GM12878 (cell line): ENCODE measurements around the gene LRP1B. TPM values are rescaled to one million over a fixed set of nuclear protein-coding genes. Genes with fewer than 3 reads are reported as not detected.

ENCODE experiments used
- ATAC-seq: fragments of 200-7000 bp; cut with Tn5 transposase; 3 replicates; pipeline ENCODE4 v1.9.1; 2020; ENCODE audit warnings: mild to moderate bottlenecking, moderate library complexity
- BruUV-seq: library from RNA; stranded (reverse); fragments of 400-500 nt; replicated peaks from 2 replicates; lab custom pipeline; 2021; lab: Mats Ljungman, UMichigan
- CTCF ChIA-PET: fragments of 300-600 bp; sonication (Branson Sonifier 250); formaldehyde crosslinking; extraction: SDS; loops from one replicate; lab custom pipeline; 2021; ENCODE audit warnings: inconsistent platforms; lab: Yijun Ruan, JAX
- POLR2A ChIA-PET: fragments of 350-600 bp; formaldehyde crosslinking; extraction: SDS; loops from one replicate; lab custom pipeline; 2021; ENCODE audit warnings: inconsistent platforms; lab: Charles Lee
- RAD21 ChIA-PET: fragments of 300-600 bp; sonication (Branson Sonifier 250); formaldehyde crosslinking; loops from one replicate; lab custom pipeline; 2023; ENCODE audit warnings: antibody characterized with exemption; ENCODE audit not compliant: unreplicated experiment; lab: Charles Lee
- SMC1A ChIA-PET: fragments of 300-600 bp; sonication (Branson Sonifier 250); formaldehyde crosslinking; loops from one replicate; lab custom pipeline; 2023; ENCODE audit not compliant: unreplicated experiment, uncharacterized antibody; lab: Charles Lee
- DNase-seq: peaks from one replicate; pipeline ENCODE4 v3.0.0-alpha.2; 2011; ENCODE audit warnings: low read depth, low spot score
- FAIRE-seq: peaks from 3 replicates; lab custom pipeline; 2011; peaks lifted over from hg19 to GRCh38; lab: Jason Lieb, UNC
- H2AFZ ChIP-seq: 2 replicates; pipeline ENCODE4 v1.6.0; 2011; ENCODE audit warnings: low read depth, low read length, control low read depth; ENCODE audit not compliant: control insufficient read depth
- H3K27ac ChIP-seq: 2 replicates; pipeline ENCODE4 v1.5.1; 2011; ENCODE audit warnings: control low read depth; ENCODE audit not compliant: control insufficient read depth, insufficient read depth
- H3K27me3 ChIP-seq, 2 experiments: replicated peaks in 1 of 2; 2 replicates each; pipeline versions ENCODE4 v1.6.0 to v1.6.1; 2011; ENCODE audit warnings: low read length in 1 of 2; ENCODE audit not compliant: control insufficient read depth in 2 of 2, insufficient read depth in 2 of 2
- H3K36me3 ChIP-seq, 2 experiments: 2 replicates each; pipeline ENCODE4 v1.5.1; 2011; ENCODE audit warnings: low read length in 1 of 2; ENCODE audit not compliant: control insufficient read depth in 2 of 2, insufficient read depth in 2 of 2
- H3K4me1 ChIP-seq: 2 replicates; pipeline ENCODE4 v1.6.1; 2011; ENCODE audit warnings: mild to moderate bottlenecking, low read length, moderate library complexity, mixed read lengths; ENCODE audit not compliant: control insufficient read depth, insufficient read depth
- H3K4me2 ChIP-seq: 2 replicates; pipeline ENCODE4 v1.6.0; 2011; ENCODE audit warnings: control low read depth; ENCODE audit not compliant: control insufficient read depth, insufficient read depth
- H3K4me3 ChIP-seq: fragments of 200-600 bp; sonication (generic); 2 replicates; pipeline ENCODE4 v1.5.1; 2016
- H3K79me2 ChIP-seq: 2 replicates; pipeline ENCODE4 v1.6.0; 2011; ENCODE audit warnings: low read length; ENCODE audit not compliant: control insufficient read depth, insufficient read depth
- H3K9ac ChIP-seq: 2 replicates; pipeline ENCODE4 v1.8.0; 2011; ENCODE audit warnings: low read length, control low read depth, mixed read lengths; ENCODE audit not compliant: control insufficient read depth, insufficient read depth
- H3K9me3 ChIP-seq: replicated peaks from 3 replicates; pipeline ENCODE4 v1.5.1; 2011; ENCODE audit warnings: mild to moderate bottlenecking, low read length; ENCODE audit not compliant: control insufficient read depth, insufficient read depth
- H4K20me1 ChIP-seq: 2 replicates; pipeline ENCODE4 v1.6.0; 2011; ENCODE audit not compliant: control insufficient read depth, insufficient read depth
- BACH1 ChIP-seq: fragments of 450-650 bp; IDR thresholded peaks from 2 replicates; pipeline ENCODE4 v1.6.1; 2017; ENCODE audit warnings: mild to moderate bottlenecking, borderline replicate concordance
- CBX5 ChIP-seq: sonication (generic); IDR thresholded peaks from 2 replicates; pipeline ENCODE4 v1.6.1; 2016; ENCODE audit warnings: low read depth, moderate library complexity, mild to moderate bottlenecking, inconsistent platforms
- CEBPB ChIP-seq, 2 experiments: fragments of 150-350 bp in 1 of 2; IDR thresholded peaks; 2 replicates each; pipeline ENCODE4 v1.6.1; 2012 to 2014; ENCODE audit warnings: low read depth in 2 of 2, low read length in 2 of 2, borderline replicate concordance in 1 of 2, inconsistent platforms in 1 of 2
- CREB1 ChIP-seq: IDR thresholded peaks from 2 replicates; pipeline ENCODE4 v1.6.1; 2012; ENCODE audit warnings: low read depth, mild to moderate bottlenecking, inconsistent platforms
- CUX1 ChIP-seq: IDR thresholded peaks from 2 replicates; pipeline ENCODE4 v1.6.1; 2012; ENCODE audit warnings: improper control_type of control experiment, low read depth, low read length; ENCODE audit not compliant: insufficient replicate concordance
- DPF2 ChIP-seq: fragments of 450-650 bp; IDR thresholded peaks from 2 replicates; pipeline ENCODE4 v1.6.1; 2017; ENCODE audit warnings: mild to moderate bottlenecking
- ETV6 ChIP-seq, 2 experiments: fragments of 450-650 bp in 1 of 2; IDR thresholded peaks in 1 of 2; conservative IDR thresholded peaks in 1 of 2; 2 replicates each; pipeline ENCODE4 v1.6.1; 2014; ENCODE audit warnings: antibody characterized with exemption in 1 of 2, borderline replicate concordance in 1 of 2, low read depth in 1 of 2, mild to moderate bottlenecking in 1 of 2, moderate library complexity in 1 of 2
- MEF2B ChIP-seq: fragments of 450-650 bp; IDR thresholded peaks from 2 replicates; pipeline ENCODE4 v1.6.1; 2018; ENCODE audit warnings: mild to moderate bottlenecking, moderate library complexity; ENCODE audit not compliant: partially characterized antibody, poor library complexity, severe bottlenecking
- PBX3 ChIP-seq: IDR thresholded peaks from 2 replicates; pipeline ENCODE4 v1.6.1; 2011; ENCODE audit warnings: mild to moderate bottlenecking, low read depth, low read length, moderate library complexity; ENCODE audit not compliant: insufficient replicate concordance
- PML ChIP-seq: IDR thresholded peaks from 2 replicates; pipeline ENCODE4 v1.6.1; 2012; ENCODE audit warnings: low read length, inconsistent platforms
- SMC3 ChIP-seq: IDR thresholded peaks from 2 replicates; pipeline ENCODE4 v1.6.1; 2011; ENCODE audit warnings: low read length, improper control_type of control experiment, borderline replicate concordance
- SP1 ChIP-seq: IDR thresholded peaks from one replicate; pipeline ENCODE4 v1.6.1; 2011; ENCODE audit warnings: low read depth, low read length
- ZNF687 ChIP-seq: fragments of 450-650 bp; IDR thresholded peaks from 2 replicates; pipeline ENCODE4 v1.6.1; 2017; ENCODE audit warnings: mild to moderate bottlenecking, moderate library complexity
- WGBS: methylation state at CpG from one replicate; pipeline ENCODE4 v1.1.6; 2016; ENCODE audit warnings: low lambda C conversion rate; ENCODE audit not compliant: insufficient replicate concordance, insufficient coverage; ENCODE audit errors: missing lambda C conversion rate; 5-methylcytosine and 5-hydroxymethylcytosine counted together
- in situ Hi-C: fragments of 300-500 bp; cut with MboI; formaldehyde crosslinking; loops from 9 replicates; pipeline ENCODE4 v1.14.3; 2018; ENCODE audit warnings: mixed read lengths
- intact Hi-C: fragments of 100-400 bp; cut with micrococcal nuclease; formaldehyde crosslinking; loops from one replicate; pipeline ENCODE4 v1.14.2; 2022; ENCODE audit not compliant: unreplicated experiment
- polyA plus RNA-seq, 11 experiments: library from polyadenylated mRNA; depleted of rRNA in 4 of 11; unstranded in 6 of 11; stranded (reverse) in 5 of 11; fragments of >200 nt; fragmentation: Nextera tagmentation in 4 of 11; fragmentation: Illumina TruSeq in 1 of 11; extraction: Ambion mirVana in 4 of 11; extraction: Trizol in 1 of 11; gene quantifications; 1 replicate in 1 of 11; 2 replicates in 10 of 11; pipeline versions ENCODE4 v1.2.1 to v1.2.3, GENCODE V29; 2011 to 2016; ENCODE audit warnings: inconsistent platforms in 2 of 11, missing spikeins in 2 of 11, low read depth in 1 of 11
- total RNA-seq, 4 experiments: library from RNA; depleted of rRNA in 3 of 4; stranded (reverse); fragments of >200 nt in 3 of 4; fragmentation: Illumina TruSeq in 1 of 4; extraction: Trizol in 1 of 4; gene quantifications; 2 replicates each; pipeline versions ENCODE4 v1.2.1 to v1.2.3, GENCODE V29; 2013 to 2021

LRP1B gene
- total and polyA plus RNA-seq, 10 of the 15 experiments (the other 5 are each of a cell fraction or from before 2014, with no cell fraction given): under 0.01 to 0.06 (median 0.03) TPM; not detected in 5

- H3K4me1 ChIP-seq: no peaks in the 10 kb centered on the region
- CTCF ChIA-PET: no interaction called here
- in situ Hi-C loops: no loop called here
- no peak for TF ChIP-seq CEBPB (IDR thresholded peaks at IDR 0.05; ENCODE audit: borderline replicate concordance in 1 of 2, low read depth in 2 of 2, low read length in 2 of 2)
- TF ChIP-seq CREB1: no peak
- TF ChIP-seq BACH1: no peak
- no peak for TF ChIP-seq DPF2
- TF ChIP-seq SP1: no peak
- no peak for TF ChIP-seq MEF2B
- TF ChIP-seq ETV6 (conservative IDR thresholded peaks at IDR 0.05 in 1 of 2, IDR thresholded peaks at IDR 0.05 in 1 of 2; ENCODE audit: borderline replicate concordance in 1 of 2, low read depth in 1 of 2): no peak
- no peak for TF ChIP-seq CUX1
- TF ChIP-seq ZNF687: no peak
- no peak for TF ChIP-seq PML
- TF ChIP-seq SMC3: no peak
- TF ChIP-seq CBX5: no peak
- no peak for TF ChIP-seq PBX3
These were observed 541.5 kb downstream of the LRP1B start for GRCh38 chr2:141589314-141589713.

More at GRCh38 chr2:141589314-141589713, 541.5 kb downstream of the LRP1B start:
- no peaks in the 10 kb centered on the region for H3K27me3 ChIP-seq
- H4K20me1 ChIP-seq: no peaks in the 10 kb centered on the region
- ATAC-seq: no peak
- no peak overlapping the region for H3K4me3 ChIP-seq
- H3K36me3 ChIP-seq: no peaks in the 10 kb centered on the region
- FAIRE-seq: no peak
- ChIA-PET RAD21 (no interaction called here), SMC1A (no interaction called here), POLR2A (no interaction called here)
- WGBS: 17% methylated on average over 7 of the region's 7 CpGs
- H3K27ac ChIP-seq: no peak overlapping the region
- no peak for DNase-seq
- no peak overlapping the region for H2AFZ ChIP-seq
- no TSS peak for BruUV-seq
- no peaks in the 10 kb centered on the region for H3K79me2 ChIP-seq
- intact Hi-C loops: no loop called here
- no peaks in the 10 kb centered on the region for H3K9me3 ChIP-seq
- no peak overlapping the region for H3K4me2 ChIP-seq
- no peak overlapping the region for H3K9ac ChIP-seq
